Measurements from ENCODE around the gene KLHDC8A.
"Not testable (repeated sequence)": the region's sequence is repeated elsewhere in the genome, so short reads cannot be mapped to it uniquely, and the experiment has no call there.

Gene KLHDC8A

GRCh38 chr1:205356440-205357139, at the start of gene KLHDC8A:
KLHDC8A (minus strand) TSS chr1:205356922; CDS start chr1:205343604, 13,318 bp downstream.
- no peak for DNase-seq (ENCODE audit: low read depth)

- not testable (repeated sequence) for DNase-seq (ENCODE audit: low read depth)
Measured at GRCh38 chr1:205406252-205406651, 49.5 kb upstream of the KLHDC8A start.

GRCh38 chr1:205404484-205404883, 47.8 kb upstream of the KLHDC8A start:
- not testable (repeated sequence) for DNase-seq (ENCODE audit: low read depth)

GRCh38 chr1:205398586-205398985, 41.9 kb upstream of the KLHDC8A start:
- DNase-seq (ENCODE audit: low read depth), result no peak

- peak; percentile 48 for DNase-seq (ENCODE audit: low read depth)
Measured at GRCh38 chr1:205396967-205397616, 40.4 kb upstream of the KLHDC8A start.

GRCh38 chr1:205395616-205396015, 38.9 kb upstream of the KLHDC8A start:
- DNase-seq (ENCODE audit: low read depth), result no peak

GRCh38 chr1:205392650-205393049, 35.9 kb upstream of the KLHDC8A start:
- no peak for DNase-seq (ENCODE audit: low read depth)

- no peak for DNase-seq (ENCODE audit: low read depth)
Measured at GRCh38 chr1:205391386-205391785, 34.7 kb upstream of the KLHDC8A start.

- DNase-seq (ENCODE audit: low read depth), result no peak
Measured at GRCh38 chr1:205387845-205388244, 31.1 kb upstream of the KLHDC8A start.

GRCh38 chr1:205382990-205383389, 26.3 kb upstream of the KLHDC8A start:
- not testable (repeated sequence) for DNase-seq (ENCODE audit: low read depth)

GRCh38 chr1:205382561-205382960, 25.8 kb upstream of the KLHDC8A start:
- no peak for DNase-seq (ENCODE audit: low read depth)

GRCh38 chr1:205381305-205381704, 24.6 kb upstream of the KLHDC8A start:
- no peak for DNase-seq (ENCODE audit: low read depth)

- no peak for DNase-seq (ENCODE audit: low read depth)
Measured at GRCh38 chr1:205380882-205381281, 24.2 kb upstream of the KLHDC8A start.

- DNase-seq (ENCODE audit: low read depth), result no peak
Measured at GRCh38 chr1:205379056-205379455, 22.3 kb upstream of the KLHDC8A start.

GRCh38 chr1:205377355-205377754, 20.6 kb upstream of the KLHDC8A start:
- no peak for DNase-seq (ENCODE audit: low read depth)

GRCh38 chr1:205376739-205377138, 20.0 kb upstream of the KLHDC8A start:
- peak; percentile 33 for DNase-seq (ENCODE audit: low read depth)

- DNase-seq (ENCODE audit: low read depth), result peak; percentile 70
Measured at GRCh38 chr1:205375835-205376545, 19.3 kb upstream of the KLHDC8A start.

- DNase-seq (ENCODE audit: low read depth), result peak; percentile 65
Measured at GRCh38 chr1:205374210-205375078, 17.7 kb upstream of the KLHDC8A start.

- DNase-seq (ENCODE audit: low read depth), result no peak
Measured at GRCh38 chr1:205373798-205374175, 17.1 kb upstream of the KLHDC8A start.

GRCh38 chr1:205373022-205373797, 16.5 kb upstream of the KLHDC8A start:
- DNase-seq (ENCODE audit: low read depth), result no peak

All from EH (cell line).